Ovary (tissue), 3 donors: Measurements from ENCODE around the gene EPAS1.

Experiments used
- EP300 ChIP-seq: sonication (generic); formaldehyde crosslinking; IDR thresholded peaks from one replicate; pipeline ENCODE4 v1.6.1; 2017; ENCODE audit warnings: antibody characterized with exemption
- POLR2A ChIP-seq: fragments of 450-650 bp; IDR thresholded peaks from one replicate; pipeline ENCODE4 v1.6.1; 2017; ENCODE audit warnings: antibody characterized with exemption, mild to moderate bottlenecking, moderate library complexity
- TF ChIP-seq, protein P1 (sequence below), 3 donors: fragments of 450-650 bp in 2 of 3; fragments of 200-600 bp in 1 of 3; IDR thresholded peaks; one replicate each; pipeline versions ENCODE4 v1.5.1 to v1.8.0; 2016 to 2022; ENCODE audit warnings: antibody characterized with exemption in 3 of 3, mild to moderate bottlenecking in 1 of 3
- donor health status: DM: no; HTN: no; CAD: no.

DNA sequence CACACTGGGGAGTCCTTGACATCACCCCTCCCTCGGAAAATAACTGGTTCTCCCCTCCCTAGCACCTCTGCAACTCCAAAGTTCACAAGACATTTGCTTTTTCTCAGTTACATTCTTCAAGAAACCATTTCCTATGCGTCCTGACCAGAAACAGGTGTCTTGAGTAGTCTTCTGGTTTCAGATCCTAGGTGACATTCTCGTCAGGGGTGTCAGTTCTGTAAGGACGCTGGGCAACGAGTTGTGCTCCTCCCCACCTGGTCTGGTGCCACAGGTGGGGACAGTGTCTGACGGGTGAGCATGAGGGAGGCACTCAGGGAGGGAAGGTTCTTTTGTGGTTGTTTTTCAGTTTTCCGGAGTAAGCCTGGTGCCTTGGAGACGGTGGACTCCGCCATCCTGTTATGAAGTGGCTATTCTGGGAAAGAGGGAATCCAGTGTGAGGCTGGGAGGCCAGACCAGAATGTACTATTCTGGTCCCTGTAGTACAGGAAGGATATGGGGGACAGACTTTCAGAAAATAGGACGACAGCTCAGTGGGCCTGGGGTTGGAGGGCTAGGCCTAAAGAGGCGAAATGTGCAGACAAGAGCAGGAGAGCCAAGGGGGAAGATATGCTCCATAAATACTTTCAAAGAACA lies 50.6 kb downstream of the EPAS1 start:
- TF ChIP-seq, protein P1, sequence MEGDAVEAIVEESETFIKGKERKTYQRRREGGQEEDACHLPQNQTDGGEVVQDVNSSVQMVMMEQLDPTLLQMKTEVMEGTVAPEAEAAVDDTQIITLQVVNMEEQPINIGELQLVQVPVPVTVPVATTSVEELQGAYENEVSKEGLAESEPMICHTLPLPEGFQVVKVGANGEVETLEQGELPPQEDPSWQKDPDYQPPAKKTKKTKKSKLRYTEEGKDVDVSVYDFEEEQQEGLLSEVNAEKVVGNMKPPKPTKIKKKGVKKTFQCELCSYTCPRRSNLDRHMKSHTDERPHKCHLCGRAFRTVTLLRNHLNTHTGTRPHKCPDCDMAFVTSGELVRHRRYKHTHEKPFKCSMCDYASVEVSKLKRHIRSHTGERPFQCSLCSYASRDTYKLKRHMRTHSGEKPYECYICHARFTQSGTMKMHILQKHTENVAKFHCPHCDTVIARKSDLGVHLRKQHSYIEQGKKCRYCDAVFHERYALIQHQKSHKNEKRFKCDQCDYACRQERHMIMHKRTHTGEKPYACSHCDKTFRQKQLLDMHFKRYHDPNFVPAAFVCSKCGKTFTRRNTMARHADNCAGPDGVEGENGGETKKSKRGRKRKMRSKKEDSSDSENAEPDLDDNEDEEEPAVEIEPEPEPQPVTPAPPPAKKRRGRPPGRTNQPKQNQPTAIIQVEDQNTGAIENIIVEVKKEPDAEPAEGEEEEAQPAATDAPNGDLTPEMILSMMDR (IDR thresholded peaks at IDR 0.05), result no peak
- no peak for TF ChIP-seq EP300
- no peak for TF ChIP-seq POLR2A
